ENCODE results near the gene BSN.

DNA sequence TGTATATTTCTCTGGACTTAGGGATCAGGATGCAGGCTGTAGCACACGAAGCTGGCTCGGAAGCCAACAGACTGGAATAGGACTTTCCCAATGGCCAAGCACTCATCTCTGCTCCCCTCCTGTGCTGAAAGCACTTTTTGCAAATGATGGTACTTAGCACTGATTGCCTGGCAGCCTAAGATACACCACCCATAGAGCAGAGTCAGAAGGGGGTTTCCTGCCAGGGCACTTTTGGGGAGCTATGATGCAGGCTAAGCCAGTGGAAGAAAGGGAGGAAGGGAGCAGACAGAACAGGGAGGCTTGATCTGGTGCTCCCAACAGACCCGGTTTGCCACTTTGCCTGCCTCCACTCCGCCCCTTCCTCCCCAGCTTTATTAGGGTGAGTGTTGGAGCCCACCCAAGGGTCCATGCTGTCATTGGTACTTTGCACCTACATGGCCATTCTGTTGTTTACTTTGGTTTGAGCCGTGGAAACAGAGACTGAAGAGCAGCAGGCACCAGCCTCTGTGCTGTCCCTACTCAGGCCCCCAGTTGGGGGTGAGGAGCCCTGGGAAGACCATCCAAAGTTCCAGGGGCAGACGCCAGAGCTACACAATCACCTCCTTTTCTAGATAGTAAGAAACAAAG is 15.9 kb downstream of the BSN start:
- TF ChIP-seq, protein P1, sequence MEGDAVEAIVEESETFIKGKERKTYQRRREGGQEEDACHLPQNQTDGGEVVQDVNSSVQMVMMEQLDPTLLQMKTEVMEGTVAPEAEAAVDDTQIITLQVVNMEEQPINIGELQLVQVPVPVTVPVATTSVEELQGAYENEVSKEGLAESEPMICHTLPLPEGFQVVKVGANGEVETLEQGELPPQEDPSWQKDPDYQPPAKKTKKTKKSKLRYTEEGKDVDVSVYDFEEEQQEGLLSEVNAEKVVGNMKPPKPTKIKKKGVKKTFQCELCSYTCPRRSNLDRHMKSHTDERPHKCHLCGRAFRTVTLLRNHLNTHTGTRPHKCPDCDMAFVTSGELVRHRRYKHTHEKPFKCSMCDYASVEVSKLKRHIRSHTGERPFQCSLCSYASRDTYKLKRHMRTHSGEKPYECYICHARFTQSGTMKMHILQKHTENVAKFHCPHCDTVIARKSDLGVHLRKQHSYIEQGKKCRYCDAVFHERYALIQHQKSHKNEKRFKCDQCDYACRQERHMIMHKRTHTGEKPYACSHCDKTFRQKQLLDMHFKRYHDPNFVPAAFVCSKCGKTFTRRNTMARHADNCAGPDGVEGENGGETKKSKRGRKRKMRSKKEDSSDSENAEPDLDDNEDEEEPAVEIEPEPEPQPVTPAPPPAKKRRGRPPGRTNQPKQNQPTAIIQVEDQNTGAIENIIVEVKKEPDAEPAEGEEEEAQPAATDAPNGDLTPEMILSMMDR (IDR thresholded peaks at IDR 0.05) = no peak
- no peak for TF ChIP-seq EZH2 (IDR thresholded peaks at IDR 0.05; ENCODE audit: borderline replicate concordance, insufficient read depth, low read depth, low read length, poor library complexity, severe bottlenecking)
